Tibial nerve (tissue), 4 donors: ENCODE measurements around the gene FNDC5.

Experiments
- CTCF ChIP-seq, 5 experiments: fragments of 200-600 bp in 3 of 5; fragments of 450-650 bp in 2 of 5; sonication (generic) in 3 of 5; IDR thresholded peaks; one replicate each; pipeline ENCODE4 v1.5.1; 2016 to 2019; ENCODE audit warnings: antibody characterized with exemption in 5 of 5, mild to moderate bottlenecking in 3 of 5, moderate library complexity in 2 of 5
- EP300 ChIP-seq, 2 donors: sonication (generic); formaldehyde crosslinking; IDR thresholded peaks; one replicate each; pipeline ENCODE4 v1.6.1; 2017; ENCODE audit warnings: antibody characterized with exemption in 2 of 2, mild to moderate bottlenecking in 1 of 2

- TF ChIP-seq CTCF (IDR thresholded peaks at IDR 0.05) (no peak), EP300 (IDR thresholded peaks at IDR 0.05) (no peak)
Measured at GRCh38 chr1:32867671-32868070, 3.0 kb downstream of the FNDC5 start.
